Ishikawa (cell line): ENCODE results near the gene KRTAP10-4.
A peak's percentile ranks its signal among the peaks of the same experiment; 100 is the strongest.

ENCODE experiments used
- CREB1 ChIP-seq: IDR thresholded peaks from 2 replicates; pipeline ENCODE4 v1.6.1; 2012; ENCODE audit warnings: low read depth
- EGR1 ChIP-seq: IDR thresholded peaks from 2 replicates; pipeline ENCODE4 v1.6.1; 2012
- EP300 ChIP-seq: IDR thresholded peaks from 2 replicates; pipeline ENCODE4 v1.6.1; 2012; ENCODE audit warnings: borderline replicate concordance
- MAX ChIP-seq: IDR thresholded peaks from 2 replicates; pipeline ENCODE4 v1.6.1; 2012
- NFIC ChIP-seq: IDR thresholded peaks from 2 replicates; pipeline ENCODE4 v1.6.1; 2012
- RAD21 ChIP-seq: IDR thresholded peaks from 2 replicates; pipeline ENCODE4 v1.6.1; 2012; ENCODE audit warnings: low read depth
- REST ChIP-seq: IDR thresholded peaks from 2 replicates; pipeline ENCODE4 v1.6.1; 2012; ENCODE audit warnings: low read depth, mild to moderate bottlenecking
- TAF1 ChIP-seq: IDR thresholded peaks from 2 replicates; pipeline ENCODE4 v1.6.1; 2012; ENCODE audit warnings: low read depth, mild to moderate bottlenecking
- TCF12 ChIP-seq: IDR thresholded peaks from 2 replicates; pipeline ENCODE4 v1.6.1; 2012; ENCODE audit warnings: low read depth
- TEAD4 ChIP-seq: IDR thresholded peaks from 2 replicates; pipeline ENCODE4 v1.6.1; 2012
- USF1 ChIP-seq: IDR thresholded peaks from 2 replicates; pipeline ENCODE4 v1.6.1; 2012
- YY1 ChIP-seq: IDR thresholded peaks from 2 replicates; pipeline ENCODE4 v1.6.1; 2012; ENCODE audit warnings: low read depth
- ZBTB7A ChIP-seq: IDR thresholded peaks from 2 replicates; pipeline ENCODE4 v1.6.1; 2012; ENCODE audit warnings: low read depth

Gene KRTAP10-4

GRCh38 chr21:44596068-44596725 lies 22.7 kb downstream of the KRTAP10-4 start:
- TF ChIP-seq EP300 = peak; percentile 69
- TF ChIP-seq ZBTB7A = no peak
- peak; percentile 46; the same call in 1 of the 2 replicates for TF ChIP-seq NFIC
- peak; percentile 58 for TF ChIP-seq TCF12
- peak; percentile 78 for TF ChIP-seq TEAD4

GRCh38 chr21:44598061-44598460 lies 24.5 kb downstream of the KRTAP10-4 start:
- no peak for TF ChIP-seq REST

- TF ChIP-seq CREB1 (no peak), NFIC (no peak), USF1 (no peak), EP300 (no peak), RAD21 (no peak), ZBTB7A (no peak), YY1 (no peak), EGR1 (no peak), REST (no peak), TCF12 (no peak), TEAD4 (no peak), TAF1 (no peak)
Measured at GRCh38 chr21:44599264-44600029, 25.9 kb downstream of the KRTAP10-4 start.

- TF ChIP-seq NFIC = peak; percentile 56; the same call in 1 of the 2 replicates
Measured at GRCh38 chr21:44600118-44600978, 26.8 kb downstream of the KRTAP10-4 start, which contains the start of gene KRTAP10-7. Gene KRTAP10-7, plus strand, starts transcription at chr21:44600597. Its CDS starts 25 bp downstream, at chr21:44600622.

- TF ChIP-seq CREB1 = no peak
- TF ChIP-seq RAD21 = no peak
- TF ChIP-seq MAX = no peak
- TF ChIP-seq NFIC = no peak
- TF ChIP-seq REST = no peak
- TF ChIP-seq ZBTB7A = no peak
Measured at GRCh38 chr21:44601596-44602462, 28.3 kb downstream of the KRTAP10-4 start.
